H9 (cell line): ENCODE measurements around the gene OVOL2. TPM values are rescaled to one million over a fixed set of nuclear protein-coding genes. Genes with fewer than 3 reads are reported as not detected.

Experiments
- DNase-seq: peaks from one replicate; pipeline ENCODE4 v3.0.0-alpha.2; 2017
- H2AFZ ChIP-seq: one replicate; pipeline ENCODE4 v1.6.1; 2013; ENCODE audit warnings: mild to moderate bottlenecking, low read length, control low read depth, moderate library complexity
- H2AK5ac ChIP-seq: 2 replicates; pipeline ENCODE4 v1.6.1; 2013; ENCODE audit warnings: low read length, control low read depth, mixed read lengths; ENCODE audit not compliant: insufficient read length
- H2BK120ac ChIP-seq: one replicate; pipeline ENCODE4 v1.6.1; 2013; ENCODE audit warnings: low read depth, mild to moderate bottlenecking, low read length, control low read depth, inconsistent platforms; ENCODE audit not compliant: poor library complexity, severe bottlenecking
- H2BK12ac ChIP-seq: 2 replicates; pipeline ENCODE4 v1.6.1; 2013; ENCODE audit warnings: low read length, control low read depth, mixed read lengths, low read depth; ENCODE audit not compliant: insufficient read length
- H2BK15ac ChIP-seq: 2 replicates; pipeline ENCODE4 v1.6.1; 2013; ENCODE audit warnings: low read depth, low read length, control low read depth
- H2BK20ac ChIP-seq: one replicate; pipeline ENCODE4 v1.6.1; 2013; ENCODE audit warnings: low read depth, mild to moderate bottlenecking, low read length, control low read depth, inconsistent platforms; ENCODE audit not compliant: poor library complexity, severe bottlenecking
- H2BK5ac ChIP-seq: 2 replicates; pipeline ENCODE4 v1.6.1; 2013; ENCODE audit warnings: low read length, control low read depth, mixed read lengths; ENCODE audit not compliant: insufficient read length
- H3K14ac ChIP-seq: 2 replicates; pipeline ENCODE4 v1.6.1; 2013; ENCODE audit warnings: low read length, control low read depth; ENCODE audit not compliant: insufficient read depth
- H3K18ac ChIP-seq: 2 replicates; pipeline ENCODE4 v1.6.1; 2013; ENCODE audit warnings: low read depth, mild to moderate bottlenecking, mixed read lengths, low read length, control low read depth; ENCODE audit not compliant: insufficient read length
- H3K23ac ChIP-seq: 2 replicates; pipeline ENCODE4 v1.6.1; 2013; ENCODE audit warnings: low read length, control low read depth, mixed read lengths, low read depth; ENCODE audit not compliant: insufficient read length
- H3K23me2 ChIP-seq: 2 replicates; pipeline ENCODE4 v1.6.1; 2013; ENCODE audit warnings: low read depth, mild to moderate bottlenecking, mixed read lengths, low read length, control low read depth; ENCODE audit not compliant: insufficient read length, poor library complexity, severe bottlenecking
- H3K27ac ChIP-seq: 2 replicates; pipeline ENCODE4 v1.5.1; 2013; ENCODE audit warnings: low read length, control low read depth, mixed read lengths, low read depth; ENCODE audit not compliant: insufficient read length
- H3K27me3 ChIP-seq: 2 replicates; pipeline ENCODE4 v1.6.1; 2013; ENCODE audit warnings: low read length, control low read depth, inconsistent platforms; ENCODE audit not compliant: insufficient read depth
- H3K4ac ChIP-seq: 2 replicates; pipeline ENCODE4 v1.6.1; 2013; ENCODE audit warnings: low read depth, mild to moderate bottlenecking, control low read depth, inconsistent platforms, low read length, moderate library complexity
- H3K4me1 ChIP-seq: 2 replicates; pipeline ENCODE4 v1.6.1; 2013; ENCODE audit warnings: low read length, control low read depth, inconsistent platforms; ENCODE audit not compliant: insufficient read depth
- H3K4me2 ChIP-seq: 2 replicates; pipeline ENCODE4 v1.6.1; 2013; ENCODE audit warnings: low read length, control low read depth, mixed read lengths; ENCODE audit not compliant: insufficient read length, insufficient read depth
- H3K56ac ChIP-seq: 2 replicates; pipeline ENCODE4 v1.6.1; 2013; ENCODE audit warnings: low read depth, mild to moderate bottlenecking, mixed read lengths, low read length, control low read depth; ENCODE audit not compliant: insufficient read length
- H3K79me1 ChIP-seq: 2 replicates; pipeline ENCODE4 v1.6.1; 2013; ENCODE audit warnings: low read depth, mild to moderate bottlenecking, moderate library complexity, low read length, control low read depth, inconsistent platforms; ENCODE audit not compliant: insufficient read depth, poor library complexity, severe bottlenecking
- H3K79me2 ChIP-seq: 2 replicates; pipeline ENCODE4 v1.6.1; 2013; ENCODE audit warnings: low read length, control low read depth, inconsistent platforms; ENCODE audit not compliant: insufficient read depth
- H3K9ac ChIP-seq: 2 replicates; pipeline ENCODE4 v1.6.1; 2013; ENCODE audit warnings: low read length, control low read depth, mixed read lengths; ENCODE audit not compliant: insufficient read length; ENCODE audit errors: extremely low read depth
- H3K9me3 ChIP-seq: one replicate; pipeline ENCODE4 v1.6.1; 2013; ENCODE audit warnings: low read depth, low read length, inconsistent platforms; ENCODE audit not compliant: control insufficient read depth
- H3T11ph ChIP-seq: one replicate; pipeline ENCODE4 v1.6.1; 2013; ENCODE audit warnings: mild to moderate bottlenecking, low read length, control low read depth, inconsistent platforms
- H4K20me1 ChIP-seq: one replicate; pipeline ENCODE4 v1.6.1; 2013; ENCODE audit not compliant: control insufficient read depth, insufficient read length, insufficient read depth
- H4K5ac ChIP-seq: 2 replicates; pipeline ENCODE4 v1.6.1; 2013; ENCODE audit warnings: low read depth, mild to moderate bottlenecking, mixed read lengths, low read length, control low read depth; ENCODE audit not compliant: insufficient read length
- H4K8ac ChIP-seq: replicated peaks from 2 replicates; pipeline ENCODE4 v1.6.1; 2013; ENCODE audit warnings: low read length, control low read depth, mixed read lengths, low read depth; ENCODE audit not compliant: insufficient read length
- H4K91ac ChIP-seq: 2 replicates; pipeline ENCODE4 v1.6.1; 2013; ENCODE audit warnings: low read depth, mild to moderate bottlenecking, moderate library complexity, mixed read lengths, low read length, control low read depth; ENCODE audit not compliant: insufficient read length
- H3K27ac Mint-ChIP-seq, 3 experiments: 2 replicates in 2 of 3; 3 replicates in 1 of 3; pipeline ENCODE4 v1.8.0; 2020 to 2021; ENCODE audit warnings: mixed read lengths in 3 of 3, mild to moderate bottlenecking in 1 of 3, moderate library complexity in 1 of 3
- H3K27me3 Mint-ChIP-seq: 2 replicates; pipeline ENCODE4 v1.8.0; 2021; ENCODE audit warnings: low read depth, mild to moderate bottlenecking, moderate library complexity, mixed read lengths
- H3K36me3 Mint-ChIP-seq, 3 experiments: 2 replicates in 2 of 3; 3 replicates in 1 of 3; pipeline ENCODE4 v1.8.0; 2020 to 2021; ENCODE audit warnings: low read depth in 3 of 3, mixed read lengths in 3 of 3; ENCODE audit not compliant: insufficient read depth in 1 of 3
- H3K4me1 Mint-ChIP-seq, 2 experiments: 2 replicates each; pipeline ENCODE4 v1.8.0; 2020; ENCODE audit warnings: mixed read lengths in 2 of 2
- H3K4me3 Mint-ChIP-seq, 2 experiments: 2 replicates in 1 of 2; 3 replicates in 1 of 2; pipeline ENCODE4 v1.8.0; 2020 to 2021; ENCODE audit warnings: mild to moderate bottlenecking in 2 of 2, mixed read lengths in 2 of 2, moderate library complexity in 1 of 2
- H3K9me3 Mint-ChIP-seq, 2 experiments: 2 replicates in 1 of 2; 3 replicates in 1 of 2; pipeline ENCODE4 v1.8.0; 2020; ENCODE audit warnings: mild to moderate bottlenecking in 2 of 2, mixed read lengths in 2 of 2, moderate library complexity in 1 of 2
- CTCF ChIP-seq: fragments of 200-600 bp; sonication (generic); conservative IDR thresholded peaks from 3 replicates; pipeline ENCODE4 v1.8.0; 2021; ENCODE audit warnings: antibody characterized with exemption, mild to moderate bottlenecking
- WGBS: extraction: QIAGEN DNeasy Blood & Tissue Kit; methylation state at CpG from one replicate; pipeline ENCODE4 v1.1.7; 2013; ENCODE audit warnings: missing lambda C conversion rate, low lambda C conversion rate, mixed read lengths; ENCODE audit not compliant: insufficient read length; ENCODE audit errors: extremely low coverage; 5-methylcytosine and 5-hydroxymethylcytosine counted together
- total RNA-seq: library from RNA; stranded (reverse); gene quantifications from 2 replicates; pipeline ENCODE4 v1.2.1, GENCODE V29; 2021

The OVOL2 gene
- total RNA-seq, 1 experiment from 2014 or later = 5.8 TPM

GRCh38 chr20:18066421-18067333, 9.0 kb upstream of the OVOL2 start:
- no peaks in the 10 kb centered on the region for H3K36me3 Mint-ChIP-seq
- Histone ChIP-seq H4K91ac (no peak overlapping the region), H2BK120ac (no peak overlapping the region), H4K20me1 (no peaks in the 10 kb centered on the region), H3K4me2 (no peak overlapping the region), H4K8ac (no peak overlapping the region), H3K9me3 (no peaks in the 10 kb centered on the region), H3K18ac (no peak overlapping the region), H3T11ph (no peak overlapping the region), H3K23me2 (no peaks in the 10 kb centered on the region), H3K4me1 (no peaks in the 10 kb centered on the region), H2AK5ac (no peak overlapping the region), H3K4ac (no peak overlapping the region), H4K5ac (no peak overlapping the region), H3K23ac (no peak overlapping the region), H3K79me1 (no peaks in the 10 kb centered on the region), H2AFZ (no peak overlapping the region), H2BK12ac (no peak overlapping the region), H2BK5ac (no peak overlapping the region), H3K14ac (no peak overlapping the region), H3K9ac (no peak overlapping the region), H3K56ac (no peak overlapping the region), H3K79me2 (no peaks in the 10 kb centered on the region), H2BK20ac (no peak overlapping the region), H3K27me3 (no peaks in the 10 kb centered on the region), H3K27ac (no peak overlapping the region), H2BK15ac (no peak overlapping the region)
- DNase-seq = no peak
- no peaks in the 10 kb centered on the region for H3K9me3 Mint-ChIP-seq
- no CpG with 5 or more reads among the region's 13 CpGs for WGBS
- H3K4me1 Mint-ChIP-seq = peaks cover 0 to 6% of the 10 kb centered on the region in 2 experiments; a peak in 2 of 4 replicates
- H3K4me3 Mint-ChIP-seq = no peak overlapping the region
- H3K27ac Mint-ChIP-seq = no peak overlapping the region
- H3K27me3 Mint-ChIP-seq = peaks cover 1% of the 10 kb centered on the region; the same call in 1 of the 2 replicates
- peak; percentile 68 for TF ChIP-seq CTCF
